OCI-M2 (cell line): Measurements from ENCODE around the gene YIPF3.
A peak's percentile ranks its signal among the peaks of the same experiment; 100 is the strongest.
"Not testable (repeated sequence)": the region's sequence is repeated elsewhere in the genome, so short reads cannot be mapped to it uniquely, and the experiment has no call there.

Experiments
- DNase-seq: peaks from one replicate; lab custom pipeline; 2025; ENCODE audit not compliant: unreplicated experiment; lab: John Stamatoyannopoulos, UW

YIPF3 gene

GRCh38 chr6:43516697-43517504 is at the start of gene YIPF3, which contains the start of gene POLR1C:
TSS of gene YIPF3 (minus strand) at chr6:43516926. CDS start at chr6:43516807, 119 bp downstream.
TSS of gene POLR1C (plus strand) at chr6:43517089. CDS start at chr6:43517110, 21 bp downstream.
- peak; percentile 90 for DNase-seq

- DNase-seq = no peak
These were observed 42.6 kb upstream of the YIPF3 start for GRCh38 chr6:43559328-43559727.

GRCh38 chr6:43557620-43558019 is 40.9 kb upstream of the YIPF3 start:
- not testable (repeated sequence) for DNase-seq

- DNase-seq = no peak
These were observed 30.5 kb upstream of the YIPF3 start for GRCh38 chr6:43547222-43547621.

GRCh38 chr6:43544461-43544860 is 27.7 kb upstream of the YIPF3 start:
- no peak for DNase-seq

- no peak for DNase-seq
These were observed 25.2 kb upstream of the YIPF3 start for GRCh38 chr6:43541774-43542471.

- DNase-seq = no peak
These were observed 23.8 kb upstream of the YIPF3 start for GRCh38 chr6:43540507-43540906.

- not testable (repeated sequence) for DNase-seq
These were observed 22.7 kb upstream of the YIPF3 start for GRCh38 chr6:43539409-43539808.

- not testable (repeated sequence) for DNase-seq
These were observed 22.3 kb upstream of the YIPF3 start for GRCh38 chr6:43538986-43539385.

- DNase-seq = no peak
These were observed 15.5 kb upstream of the YIPF3 start for GRCh38 chr6:43532201-43532600.

- DNase-seq = no peak
These were observed 7.8 kb upstream of the YIPF3 start for GRCh38 chr6:43524483-43524961.

GRCh38 chr6:43523284-43523683 is 6.6 kb upstream of the YIPF3 start:
- no peak for DNase-seq

GRCh38 chr6:43522547-43523261 is 6.0 kb upstream of the YIPF3 start:
- no peak for DNase-seq

GRCh38 chr6:43521836-43522235 is 5.1 kb upstream of the YIPF3 start:
- no peak for DNase-seq

- DNase-seq = no peak
These were observed 3.4 kb upstream of the YIPF3 start for GRCh38 chr6:43520097-43520496.

- DNase-seq = no peak
These were observed 1.0 kb upstream of the YIPF3 start for GRCh38 chr6:43517505-43518357.

- no peak for DNase-seq
These were observed 394 bp downstream of the YIPF3 start for GRCh38 chr6:43516367-43516696.

- DNase-seq = no peak
These were observed 918 bp downstream of the YIPF3 start for GRCh38 chr6:43515808-43516207.

GRCh38 chr6:43511824-43512415 is 4.8 kb downstream of the YIPF3 start:
- no peak for DNase-seq

GRCh38 chr6:43510827-43511163 is 5.9 kb downstream of the YIPF3 start:
- no peak for DNase-seq
